ENCODE measurements around the gene ZFP64.

ZFP64 gene

GRCh38 chr20:52104546-52105441 lies 86.8 kb downstream of the ZFP64 start:
- DNase-seq (ENCODE audit: low spot score), result no peak

DNA sequence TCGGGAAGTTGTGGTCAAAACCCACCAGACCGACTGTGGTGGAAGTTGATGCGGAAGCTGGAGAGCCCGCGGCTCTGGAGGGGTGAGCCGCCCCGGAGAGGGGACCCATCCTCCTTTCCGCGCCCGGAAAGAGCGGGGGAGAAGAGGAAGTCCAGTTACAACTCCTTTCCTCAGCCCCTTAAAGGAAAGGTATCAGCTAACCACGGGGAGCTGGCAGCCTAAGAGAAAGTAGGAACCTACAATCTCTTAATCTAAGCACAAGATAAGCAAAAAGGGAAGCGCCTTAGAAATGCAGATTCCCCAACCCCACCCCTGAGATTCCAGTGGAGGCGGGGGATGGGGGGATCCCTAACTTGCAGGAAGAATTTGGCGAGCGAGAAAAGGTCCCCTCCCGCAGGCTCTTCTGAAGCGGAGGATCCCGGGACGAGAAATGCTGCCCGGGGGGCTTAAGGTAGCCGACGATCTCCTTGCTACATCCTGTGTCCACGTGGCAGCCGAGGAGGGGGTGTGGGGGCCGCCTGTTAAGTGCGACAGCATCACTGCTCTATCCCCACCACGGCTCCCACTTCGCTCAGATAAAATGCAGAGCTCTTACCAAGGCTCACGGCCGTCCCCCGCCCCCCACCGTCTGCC lies 87.5 kb downstream of the ZFP64 start:
- DNase-seq (ENCODE audit: low spot score), result no peak

DNA sequence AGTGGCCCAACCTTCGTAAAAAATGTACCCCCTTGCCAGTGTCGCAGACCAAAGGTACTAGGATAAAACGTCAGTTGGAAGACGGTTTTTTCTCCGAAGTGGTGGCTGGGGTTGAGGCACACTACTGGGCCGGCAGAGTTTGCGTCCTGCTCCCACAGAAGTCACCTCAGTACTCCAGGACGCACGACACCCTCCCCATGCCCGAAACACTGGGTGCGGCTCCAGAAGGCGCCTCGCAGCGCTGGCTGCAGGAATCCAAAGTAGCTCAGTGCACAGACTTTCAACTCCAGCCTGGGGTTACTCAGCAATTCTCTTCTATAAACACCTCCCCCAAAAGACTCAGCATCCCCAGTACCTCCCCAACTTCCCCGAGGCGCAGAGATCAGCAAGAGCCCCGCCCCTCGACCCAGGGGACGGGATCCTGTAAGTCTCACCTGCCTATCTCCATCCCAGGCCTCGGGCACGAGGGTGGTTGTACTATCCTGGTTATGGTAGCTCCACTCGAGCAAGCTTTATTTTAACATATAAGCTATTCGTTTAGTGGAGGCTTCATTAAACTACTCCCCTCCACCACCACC lies 88.2 kb downstream of the ZFP64 start:
- DNase-seq (ENCODE audit: low spot score), result no peak

- no peak for DNase-seq (ENCODE audit: low spot score)
These were observed 89.0 kb downstream of the ZFP64 start for GRCh38 chr20:52102559-52102958.

- DNase-seq (ENCODE audit: low spot score), result no peak
These were observed 89.5 kb downstream of the ZFP64 start for GRCh38 chr20:52102126-52102525.
